ENCODE results near the gene STUM.

The STUM gene

DNA sequence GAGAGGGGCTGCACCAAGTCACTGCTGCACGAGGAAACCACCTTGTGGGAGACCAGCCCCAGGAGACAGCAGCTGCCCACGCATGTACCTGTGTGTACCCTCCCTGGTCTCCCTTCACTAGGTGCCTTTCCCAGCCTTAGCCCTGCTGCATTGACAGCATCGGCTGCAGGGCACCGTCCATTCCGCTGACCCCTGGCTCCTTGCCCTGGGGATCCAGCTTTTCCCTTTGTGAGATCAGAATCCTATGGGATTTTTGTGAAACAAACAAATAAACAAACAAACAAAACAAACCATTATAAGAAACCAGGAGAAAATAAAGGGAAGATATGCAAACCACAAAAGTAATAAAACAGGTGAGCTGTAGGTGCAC is 2.1 kb downstream of the STUM start:
- Histone ChIP-seq H3K27me3 (replicated peaks; ENCODE audit: insufficient read depth, low read length) (peaks cover 17% of the 10 kb centered on the region), H3K9me2 (replicated peaks; ENCODE audit: insufficient read depth, low read length) (no peaks in the 10 kb centered on the region), H3K27ac (ENCODE audit: low read length) (no peak overlapping the region), H3K4me1 (ENCODE audit: low read length) (peaks cover 7% of the 10 kb centered on the region; the same call in 1 of the 2 replicates), H3K79me2 (ENCODE audit: low read length) (no peaks in the 10 kb centered on the region), H4K20me1 (ENCODE audit: insufficient read depth, low read length) (no peaks in the 10 kb centered on the region), H3F3A (ENCODE audit: insufficient read depth, low read length) (no peaks in the 10 kb centered on the region), H2AFZ (ENCODE audit: low read length) (no peak overlapping the region), H3K36me3 (replicated peaks; ENCODE audit: insufficient read depth, low read length) (no peaks in the 10 kb centered on the region), H3K9me3 (replicated peaks; ENCODE audit: insufficient read depth, low read length) (no peaks in the 10 kb centered on the region), H3K4me3 (ENCODE audit: low read length) (no peak overlapping the region), H3K4me2 (ENCODE audit: low read depth, low read length) (no peak overlapping the region), H3K9ac (ENCODE audit: low read length) (no peak overlapping the region)
- TF ChIP-seq EZH2phosphoT487 (IDR thresholded peaks at IDR 0.05; ENCODE audit: low read length) (no peak), EZH2 (optimal IDR thresholded peaks at IDR 0.05; ENCODE audit: low read depth, low read length) (no peak), CTCF (IDR thresholded peaks at IDR 0.05; ENCODE audit: low read length) (no peak)
- DNase-seq, result no peak

- no peak overlapping the region for H3K4me3 ChIP-seq (ENCODE audit: low read length)
- no peak overlapping the region for H3K27ac ChIP-seq (ENCODE audit: low read length)
- H3K4me1 ChIP-seq (ENCODE audit: low read length), result peaks cover 7% of the 10 kb centered on the region; the same call in 1 of the 2 replicates
- DNase-seq, result no peak
- peaks cover 17% of the 10 kb centered on the region for H3K27me3 ChIP-seq (replicated peaks; ENCODE audit: insufficient read depth, low read length)
- TF ChIP-seq CTCF (IDR thresholded peaks at IDR 0.05; ENCODE audit: low read length) (no peak), EZH2phosphoT487 (IDR thresholded peaks at IDR 0.05; ENCODE audit: low read length) (no peak), EZH2 (optimal IDR thresholded peaks at IDR 0.05; ENCODE audit: low read depth, low read length) (no peak)
- no peak overlapping the region for H3K4me2 ChIP-seq (ENCODE audit: low read depth, low read length)
- H2AFZ ChIP-seq (ENCODE audit: low read length), result no peak overlapping the region
- no peaks in the 10 kb centered on the region for H4K20me1 ChIP-seq (ENCODE audit: insufficient read depth, low read length)
- no peaks in the 10 kb centered on the region for H3K9me3 ChIP-seq (replicated peaks; ENCODE audit: insufficient read depth, low read length)
- H3K9me2 ChIP-seq (replicated peaks; ENCODE audit: insufficient read depth, low read length), result no peaks in the 10 kb centered on the region
- H3K79me2 ChIP-seq (ENCODE audit: low read length), result no peaks in the 10 kb centered on the region
- H3K9ac ChIP-seq (ENCODE audit: low read length), result no peak overlapping the region
- H3F3A ChIP-seq (ENCODE audit: insufficient read depth, low read length), result no peaks in the 10 kb centered on the region
- H3K36me3 ChIP-seq (replicated peaks; ENCODE audit: insufficient read depth, low read length), result no peaks in the 10 kb centered on the region
Observed at GRCh38 chr1:226551299-226551698, 2.7 kb downstream of the STUM start.

DNA sequence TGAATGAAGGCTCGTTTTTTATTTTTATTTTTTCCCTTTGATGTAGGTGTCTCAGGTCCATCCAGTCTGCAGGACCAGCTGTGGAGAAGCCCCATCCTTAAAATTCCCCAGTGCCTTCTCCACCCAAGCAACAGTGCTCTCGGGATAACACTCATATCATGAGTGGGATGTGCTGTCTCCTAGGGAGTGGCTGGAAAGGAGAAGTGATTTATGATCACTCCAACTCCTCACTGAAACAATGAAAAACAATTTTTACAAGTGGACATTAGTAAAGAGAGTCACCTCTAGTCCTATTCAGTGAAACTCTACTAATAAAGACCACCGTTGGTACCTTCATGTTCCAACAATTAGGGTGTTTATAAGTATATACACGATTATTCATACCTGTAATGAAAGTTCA is 3.5 kb downstream of the STUM start:
- Histone ChIP-seq H3K4me3 (ENCODE audit: low read length) (no peak overlapping the region), H3K27me3 (replicated peaks; ENCODE audit: insufficient read depth, low read length) (peaks cover 17% of the 10 kb centered on the region), H2AFZ (ENCODE audit: low read length) (no peak overlapping the region), H3K4me2 (ENCODE audit: low read depth, low read length) (no peak overlapping the region), H4K20me1 (ENCODE audit: insufficient read depth, low read length) (no peaks in the 10 kb centered on the region), H3K4me1 (ENCODE audit: low read length) (peaks cover 7% of the 10 kb centered on the region; the same call in 1 of the 2 replicates), H3K79me2 (ENCODE audit: low read length) (no peaks in the 10 kb centered on the region), H3K9ac (ENCODE audit: low read length) (no peak overlapping the region), H3K27ac (ENCODE audit: low read length) (no peak overlapping the region), H3K36me3 (replicated peaks; ENCODE audit: insufficient read depth, low read length) (no peaks in the 10 kb centered on the region), H3K9me2 (replicated peaks; ENCODE audit: insufficient read depth, low read length) (no peaks in the 10 kb centered on the region), H3K9me3 (replicated peaks; ENCODE audit: insufficient read depth, low read length) (no peaks in the 10 kb centered on the region), H3F3A (ENCODE audit: insufficient read depth, low read length) (no peaks in the 10 kb centered on the region)
- DNase-seq, result no peak
- TF ChIP-seq EZH2phosphoT487 (IDR thresholded peaks at IDR 0.05; ENCODE audit: low read length) (no peak), EZH2 (optimal IDR thresholded peaks at IDR 0.05; ENCODE audit: low read depth, low read length) (no peak)

DNA sequence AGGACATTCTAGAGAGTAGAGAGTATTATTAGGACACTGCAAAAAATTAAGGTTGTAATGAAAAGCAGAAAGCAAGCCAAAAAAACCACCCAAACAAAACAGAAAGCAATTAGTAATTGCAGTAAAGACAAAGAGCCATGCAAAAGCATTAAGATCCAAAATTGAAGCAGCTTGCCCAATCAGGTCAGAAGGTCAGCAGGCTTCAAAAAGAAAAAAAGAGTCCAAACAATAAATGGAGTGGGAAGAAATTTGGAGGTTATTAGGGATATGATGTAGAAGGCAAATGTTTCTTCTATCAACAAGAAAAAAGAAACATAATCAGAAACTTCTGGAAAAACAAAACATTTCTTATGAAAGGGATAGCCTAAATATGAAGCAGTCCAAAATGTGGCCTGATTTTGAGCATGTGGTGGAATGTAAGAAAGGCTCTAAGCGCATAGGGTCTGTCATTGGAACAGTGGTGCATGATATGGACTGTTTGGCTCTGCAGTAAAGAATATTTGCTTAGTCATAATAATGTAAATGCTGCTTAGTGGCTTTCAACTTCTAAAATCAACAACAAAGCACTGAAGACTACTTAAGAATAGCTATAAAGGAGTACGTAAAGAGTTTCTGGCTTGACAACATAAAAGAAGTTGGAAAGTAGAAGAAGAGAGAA is 4.8 kb downstream of the STUM start:
- H3K36me3 ChIP-seq (replicated peaks; ENCODE audit: insufficient read depth, low read length), result no peaks in the 10 kb centered on the region
- no peak for TF ChIP-seq EZH2phosphoT487 (IDR thresholded peaks at IDR 0.05; ENCODE audit: low read length)
- TF ChIP-seq EZH2 (optimal IDR thresholded peaks at IDR 0.05; ENCODE audit: low read depth, low read length), result no peak
- no peak for TF ChIP-seq CTCF (IDR thresholded peaks at IDR 0.05; ENCODE audit: low read length)

More for the DNA sequence above, 4.8 kb downstream of the STUM start:
- Histone ChIP-seq H3K4me3 (ENCODE audit: low read length) (no peak overlapping the region), H3K27me3 (replicated peaks; ENCODE audit: insufficient read depth, low read length) (peaks cover 17% of the 10 kb centered on the region), H3K4me2 (ENCODE audit: low read depth, low read length) (no peak overlapping the region), H4K20me1 (ENCODE audit: insufficient read depth, low read length) (no peaks in the 10 kb centered on the region), H3K9ac (ENCODE audit: low read length) (no peak overlapping the region), H3K9me3 (replicated peaks; ENCODE audit: insufficient read depth, low read length) (no peaks in the 10 kb centered on the region), H3K27ac (ENCODE audit: low read length) (no peak overlapping the region), H3F3A (ENCODE audit: insufficient read depth, low read length) (no peaks in the 10 kb centered on the region), H3K79me2 (ENCODE audit: low read length) (no peaks in the 10 kb centered on the region), H2AFZ (ENCODE audit: low read length) (no peak overlapping the region), H3K4me1 (ENCODE audit: low read length) (peaks cover 7% of the 10 kb centered on the region; the same call in 1 of the 2 replicates), H3K9me2 (replicated peaks; ENCODE audit: insufficient read depth, low read length) (no peaks in the 10 kb centered on the region)
- no peak for DNase-seq
